SK-N-MC (cell line): ENCODE data around the gene VPS37C.

Source experiments
- DNase-seq: peaks from one replicate; pipeline ENCODE4 v3.0.0-alpha.2; 2011; ENCODE audit warnings: low read depth, low spot score
- H3K27ac ChIP-seq: fragments of 200-600 bp; sonication (generic); 2 replicates; pipeline ENCODE4 v1.5.1; 2016; ENCODE audit warnings: mixed run types
- H3K36me3 ChIP-seq: fragments of 200-600 bp; sonication (generic); 2 replicates; pipeline ENCODE4 v1.6.1; 2017; ENCODE audit warnings: antibody characterized with exemption, low read length, mixed read lengths; ENCODE audit not compliant: insufficient read depth
- H3K4me3 ChIP-seq: fragments of 200-600 bp; sonication (generic); 2 replicates; pipeline ENCODE4 v1.5.1; 2016
- H3K9ac ChIP-seq: fragments of 200-600 bp; sonication (generic); 2 replicates; pipeline ENCODE4 v1.8.0; 2017; ENCODE audit warnings: mixed run types, mixed read lengths; ENCODE audit not compliant: insufficient read length
- H3K9me3 ChIP-seq: fragments of 200-600 bp; sonication (generic); 2 replicates; pipeline ENCODE4 v1.6.1; 2017; ENCODE audit warnings: low read depth, mild to moderate bottlenecking, antibody characterized with exemption, low read length, moderate library complexity, mixed read lengths
- EZH2 ChIP-seq: fragments of 200-600 bp; sonication (generic); IDR thresholded peaks from one replicate; pipeline ENCODE4 v1.6.1; 2017; ENCODE audit warnings: antibody characterized with exemption
- FOXP2 ChIP-seq: optimal IDR thresholded peaks from 2 replicates; pipeline ENCODE3; 2011; ENCODE audit warnings: mild to moderate bottlenecking, moderate library complexity; ENCODE audit not compliant: insufficient read depth; ENCODE audit errors: extremely low read length, control extremely low read depth
- POLR2AphosphoS5 ChIP-seq: IDR thresholded peaks from 2 replicates; pipeline ENCODE4 v1.6.1; 2012; ENCODE audit warnings: mild to moderate bottlenecking, low read depth, low read length, borderline replicate concordance

Gene VPS37C

DNA sequence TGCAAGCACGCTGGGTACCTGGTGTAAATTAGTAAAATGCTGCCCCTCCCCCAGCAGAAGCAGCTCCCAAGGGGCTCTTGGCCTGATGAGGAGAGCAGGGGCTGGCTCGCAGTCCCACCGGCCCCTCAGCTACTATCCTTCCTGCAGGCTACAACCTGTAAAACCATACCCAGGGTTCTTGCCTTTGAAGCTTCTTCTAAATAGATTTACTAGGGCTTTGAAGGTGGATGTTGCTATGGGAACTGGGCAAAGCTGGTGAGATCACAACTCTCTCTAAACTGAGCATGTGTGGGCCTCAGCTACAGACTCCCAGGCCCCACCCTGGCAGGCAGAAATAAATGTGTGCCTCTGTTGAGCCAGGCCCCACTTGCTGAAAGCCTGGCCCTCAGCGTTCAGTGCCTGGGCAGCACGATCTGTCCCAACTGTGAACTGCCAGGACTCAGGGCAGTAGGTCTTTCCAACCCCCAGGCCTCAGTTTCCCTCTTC, 40.5 kb downstream of the VPS37C start:
- no peaks in the 10 kb centered on the region for H3K36me3 ChIP-seq
- no peak for TF ChIP-seq POLR2AphosphoS5
- no peak for TF ChIP-seq EZH2
- TF ChIP-seq FOXP2: no peak
- DNase-seq: no peak
- no peak overlapping the region for H3K27ac ChIP-seq
- peak overlapping the region; percentile 53 for H3K4me3 ChIP-seq
- no peak overlapping the region for H3K9ac ChIP-seq
- no peaks in the 10 kb centered on the region for H3K9me3 ChIP-seq

DNA sequence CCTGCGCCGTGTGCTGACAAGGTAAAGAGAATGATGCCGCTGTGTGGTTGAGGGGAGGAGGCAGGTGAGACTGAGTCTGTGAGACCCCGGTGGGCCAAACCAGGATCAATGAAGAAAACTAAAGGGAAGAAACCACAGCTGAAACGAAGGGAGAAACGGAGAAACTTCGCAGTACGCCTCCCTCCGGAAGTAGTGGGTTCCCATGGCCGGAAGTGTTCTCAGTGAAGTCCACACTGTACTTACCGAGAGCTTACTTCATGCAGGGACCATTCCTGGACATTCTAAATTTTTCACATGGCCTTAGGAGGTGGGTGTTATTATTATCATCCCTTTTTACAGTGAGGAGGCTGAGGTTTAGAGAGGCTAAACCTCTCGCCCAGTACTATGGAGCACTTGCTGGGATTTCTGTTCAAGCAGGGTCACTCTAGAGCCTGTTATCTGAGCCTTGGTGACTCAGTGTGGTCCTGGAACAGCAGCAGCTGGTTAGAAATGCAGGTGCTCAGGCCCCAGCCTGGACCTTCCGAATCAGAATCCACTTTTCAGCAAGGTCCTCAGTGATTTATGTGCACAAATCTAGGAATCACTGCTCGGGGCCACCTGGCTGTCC, 41.0 kb downstream of the VPS37C start:
- Histone ChIP-seq H3K36me3 (no peaks in the 10 kb centered on the region), H3K4me3 (no peak overlapping the region), H3K9me3 (no peaks in the 10 kb centered on the region), H3K27ac (no peak overlapping the region), H3K9ac (no peak overlapping the region)
- no peak for DNase-seq
- TF ChIP-seq POLR2AphosphoS5 (no peak), EZH2 (no peak), FOXP2 (no peak)

DNA sequence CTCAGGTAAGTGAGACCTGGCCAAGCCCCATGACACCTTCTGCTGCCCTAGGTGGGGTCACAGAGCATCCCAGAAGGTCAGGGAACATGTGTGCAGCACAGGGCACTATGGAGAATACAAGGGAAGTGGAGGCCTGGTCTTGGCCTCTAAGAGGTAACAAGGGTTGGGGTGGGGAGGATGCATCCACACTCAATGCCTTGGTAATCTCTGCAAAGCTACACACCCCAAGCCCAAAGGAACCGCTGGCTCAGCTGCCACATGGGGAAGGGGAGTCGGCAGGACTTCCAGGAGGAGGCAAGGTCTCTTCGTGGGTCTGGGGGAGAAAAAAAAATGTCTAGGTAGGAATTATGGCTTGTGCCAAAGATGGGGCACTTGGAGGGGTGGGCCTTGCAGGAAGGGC, 41.7 kb downstream of the VPS37C start:
- H3K36me3 ChIP-seq: no peaks in the 10 kb centered on the region
- H3K9me3 ChIP-seq: no peaks in the 10 kb centered on the region
- H3K9ac ChIP-seq: no peak overlapping the region
- H3K27ac ChIP-seq: no peak overlapping the region
- no peak for DNase-seq
- TF ChIP-seq FOXP2 (no peak), POLR2AphosphoS5 (no peak), EZH2 (no peak)
- no peak overlapping the region for H3K4me3 ChIP-seq

- TF ChIP-seq EZH2 (no peak), POLR2AphosphoS5 (no peak), FOXP2 (no peak)
- no peaks in the 10 kb centered on the region for H3K36me3 ChIP-seq
Measured at GRCh38 chr11:61119055-61119454, 42.2 kb downstream of the VPS37C start.

GRCh38 chr11:61118406-61118805, 42.8 kb downstream of the VPS37C start:
- no peak overlapping the region for H3K9ac ChIP-seq
- no peak for TF ChIP-seq POLR2AphosphoS5

More at GRCh38 chr11:61119055-61119454, 42.2 kb downstream of the VPS37C start:
- no peak overlapping the region for H3K4me3 ChIP-seq
- H3K27ac ChIP-seq: no peak overlapping the region
- H3K9ac ChIP-seq: no peak overlapping the region
- no peaks in the 10 kb centered on the region for H3K9me3 ChIP-seq
- no peak for DNase-seq

GRCh38 chr11:61118004-61118403, 43.2 kb downstream of the VPS37C start:
- no peak for DNase-seq
- Histone ChIP-seq H3K9me3 (no peaks in the 10 kb centered on the region), H3K27ac (no peak overlapping the region), H3K4me3 (no peak overlapping the region), H3K9ac (no peak overlapping the region), H3K36me3 (no peaks in the 10 kb centered on the region)
- no peak for TF ChIP-seq FOXP2
- no peak for TF ChIP-seq POLR2AphosphoS5
- TF ChIP-seq EZH2: no peak

More at GRCh38 chr11:61118406-61118805, 42.8 kb downstream of the VPS37C start:
- Histone ChIP-seq H3K4me3 (no peak overlapping the region), H3K9me3 (no peaks in the 10 kb centered on the region), H3K36me3 (no peaks in the 10 kb centered on the region), H3K27ac (no peak overlapping the region)
- no peak for DNase-seq

DNA sequence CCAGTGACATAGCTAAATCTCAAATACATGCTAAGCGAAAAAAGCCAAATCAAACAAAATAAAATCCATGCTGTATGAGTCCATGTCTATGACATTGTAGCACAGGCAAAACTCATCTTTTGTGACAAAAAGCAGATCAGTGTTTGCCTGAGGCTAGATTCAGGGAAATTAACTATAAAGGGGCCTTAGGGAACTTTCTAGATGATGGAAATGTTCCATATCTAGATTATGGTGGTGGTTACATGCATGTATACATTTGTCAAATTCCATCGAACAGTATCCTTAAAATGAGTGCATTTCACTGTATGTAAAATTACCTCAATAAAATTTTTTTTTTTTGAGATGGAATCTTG, 44.1 kb downstream of the VPS37C start:
- TF ChIP-seq FOXP2 (no peak), POLR2AphosphoS5 (no peak), EZH2 (no peak)
- Histone ChIP-seq H3K27ac (no peak overlapping the region), H3K9ac (no peak overlapping the region), H3K4me3 (no peak overlapping the region), H3K9me3 (no peaks in the 10 kb centered on the region), H3K36me3 (no peaks in the 10 kb centered on the region)
- DNase-seq: no peak

DNA sequence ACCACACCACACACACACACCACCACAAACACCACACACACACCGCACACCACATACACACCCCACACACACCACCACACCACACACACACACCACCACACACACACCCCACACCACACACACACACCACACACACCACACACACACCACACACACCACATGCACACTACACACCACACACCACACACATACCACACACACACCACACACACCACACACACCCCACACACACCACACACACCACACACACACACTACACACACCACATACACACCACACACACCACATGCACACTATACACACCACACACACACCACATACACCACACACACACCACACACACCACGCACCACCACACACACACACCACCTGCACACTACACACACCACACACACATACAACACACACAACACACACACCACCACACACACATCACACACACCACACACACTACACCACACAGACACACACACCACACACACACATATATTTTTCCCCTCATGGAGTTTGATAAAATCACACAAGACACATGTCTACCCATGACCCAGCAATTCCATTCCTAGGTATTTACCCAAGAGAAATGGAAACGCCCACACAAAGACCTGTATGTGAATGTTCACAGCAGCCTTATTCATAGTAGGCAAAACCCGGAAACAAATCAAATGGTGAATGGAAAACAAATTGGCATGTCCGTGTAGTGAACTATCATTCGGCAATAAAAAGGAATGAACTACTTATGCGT, 44.6 kb downstream of the VPS37C start:
- Histone ChIP-seq H3K9me3 (no peaks in the 10 kb centered on the region), H3K27ac (no peak overlapping the region), H3K4me3 (no peak overlapping the region), H3K36me3 (no peaks in the 10 kb centered on the region), H3K9ac (no peak overlapping the region)
- TF ChIP-seq FOXP2 (no peak), POLR2AphosphoS5 (no peak), EZH2 (no peak)
- no peak for DNase-seq
